Measurements from ENCODE around the gene EAF1. TPM values are rescaled to one million over a fixed set of nuclear protein-coding genes. Genes with fewer than 3 reads are reported as not detected.

Gene EAF1
- polyA plus RNA-seq, 1 donor (not counting 4 experiments of a cell fraction or from before 2014, with no cell fraction given): 13.7 TPM

DNA sequence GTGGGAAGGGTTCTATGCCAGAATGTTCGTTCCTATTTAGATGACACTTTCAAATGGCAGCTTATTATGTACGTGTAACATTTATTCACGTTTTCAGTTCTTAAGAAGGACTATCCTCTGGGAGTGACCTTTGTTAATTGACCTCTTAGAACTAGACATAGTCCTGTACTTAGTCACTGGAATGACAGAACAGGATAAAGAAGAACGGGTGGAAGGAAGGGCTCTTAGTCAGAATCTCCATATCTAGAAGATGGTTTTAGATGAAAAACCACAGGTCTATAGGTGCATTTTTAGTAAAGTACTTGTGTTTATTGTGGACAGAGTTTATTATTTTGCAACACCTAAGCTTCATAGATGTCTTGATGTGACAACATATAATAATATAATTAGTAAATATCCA, 6.5 kb upstream of the EAF1 start:
- dilution Hi-C loops (cut with MboI; ENCODE audit: extremely low pct_ligation_motif_present, low sequenced_read_pairs): no loop called here
- TF ChIP-seq CTCF (optimal IDR thresholded peaks at IDR 0.05 in 1 of 3, IDR thresholded peaks at IDR 0.05 in 1 of 3, conservative IDR thresholded peaks at IDR 0.05 in 1 of 3; ENCODE audit: extremely low read depth in 1 of 3, insufficient read depth in 2 of 3, low read length in 3 of 3) (no peak), EZH2 (IDR thresholded peaks at IDR 0.05; ENCODE audit: low read length) (no peak)
- H3K4me3 ChIP-seq (ENCODE audit: control insufficient read depth in 2 of 3, extremely low read depth in 1 of 3, insufficient read depth in 2 of 3, low read depth in 1 of 3, low read length in 3 of 3): no peak overlapping the region
- no peak overlapping the region for H3K9ac ChIP-seq (ENCODE audit: control insufficient read depth, extremely low read depth, insufficient read depth, low read length)
- H3K79me2 ChIP-seq (ENCODE audit: control insufficient read depth, insufficient read depth, low read length): peaks cover 2% of the 10 kb centered on the region
- FAIRE-seq (no peak), DNase-seq (ENCODE audit: low read depth, low spot score) (no peak)
- H3K27me3 ChIP-seq (ENCODE audit: control insufficient read depth, extremely low read depth, insufficient read depth, low read length): no peaks in the 10 kb centered on the region
- no peak overlapping the region for H2AFZ ChIP-seq (ENCODE audit: control insufficient read depth, low read length)
- H3K4me1 ChIP-seq (ENCODE audit: control insufficient read depth, extremely low read depth, insufficient read depth, low read length): no peaks in the 10 kb centered on the region
- no peaks in the 10 kb centered on the region for H3K9me1 ChIP-seq (ENCODE audit: control insufficient read depth, extremely low read depth, insufficient read depth, low read length)
- no peaks in the 10 kb centered on the region for H4K20me1 ChIP-seq (ENCODE audit: control insufficient read depth, extremely low read depth, insufficient read depth, low read length)
- H3K27ac ChIP-seq (ENCODE audit: control insufficient read depth, insufficient read depth, low read length): no peak overlapping the region
- peaks cover 5 to 18% of the 10 kb centered on the region in 2 experiments for H3K36me3 ChIP-seq (ENCODE audit: control insufficient read depth in 2 of 2, extremely low read depth in 1 of 2, insufficient read depth in 2 of 2, low read length in 2 of 2)
- no peak overlapping the region for H3K4me2 ChIP-seq (ENCODE audit: control insufficient read depth, extremely low read depth, insufficient read depth, low read depth, low read length)
- no peaks in the 10 kb centered on the region for H3K9me3 ChIP-seq (ENCODE audit: control insufficient read depth, low read depth, low read length)

- Histone ChIP-seq H3K36me3 (ENCODE audit: control insufficient read depth in 2 of 2, extremely low read depth in 1 of 2, insufficient read depth in 2 of 2, low read length in 2 of 2) (peaks cover 5 to 21% of the 10 kb centered on the region in 2 experiments), H3K9ac (ENCODE audit: control insufficient read depth, extremely low read depth, insufficient read depth, low read length) (peak overlapping the region; percentile 91), H3K4me2 (ENCODE audit: control insufficient read depth, extremely low read depth, insufficient read depth, low read depth, low read length) (peak overlapping the region; percentile 78), H2AFZ (ENCODE audit: control insufficient read depth, low read length) (peak overlapping the region; percentile 93), H3K4me3 (ENCODE audit: control insufficient read depth in 2 of 3, extremely low read depth in 1 of 3, insufficient read depth in 2 of 3, low read depth in 1 of 3, low read length in 3 of 3) (peak overlapping the region; percentile 83 to 97 (median 84)), H3K79me2 (ENCODE audit: control insufficient read depth, insufficient read depth, low read length) (peaks cover 54% of the 10 kb centered on the region), H3K27ac (ENCODE audit: control insufficient read depth, insufficient read depth, low read length) (peak overlapping the region; percentile 79), H4K20me1 (ENCODE audit: control insufficient read depth, extremely low read depth, insufficient read depth, low read length) (peaks cover 8% of the 10 kb centered on the region), H3K27me3 (ENCODE audit: control insufficient read depth, extremely low read depth, insufficient read depth, low read length) (no peaks in the 10 kb centered on the region), H3K4me1 (ENCODE audit: control insufficient read depth, extremely low read depth, insufficient read depth, low read length) (peaks cover 10% of the 10 kb centered on the region), H3K9me1 (ENCODE audit: control insufficient read depth, extremely low read depth, insufficient read depth, low read length) (peaks cover 6% of the 10 kb centered on the region), H3K9me3 (ENCODE audit: control insufficient read depth, low read depth, low read length) (no peaks in the 10 kb centered on the region)
- no peak for TF ChIP-seq EZH2 (IDR thresholded peaks at IDR 0.05; ENCODE audit: low read length)
- dilution Hi-C loops (cut with MboI; ENCODE audit: extremely low pct_ligation_motif_present, low sequenced_read_pairs): no loop called here
- FAIRE-seq (no peak), DNase-seq (ENCODE audit: low read depth, low spot score) (no peak)
These were observed 749 bp upstream of the EAF1 start for GRCh38 chr3:15426579-15427118.

GRCh38 chr3:15427981-15428380, 583 bp downstream of the EAF1 start:
- Histone ChIP-seq H4K20me1 (ENCODE audit: control insufficient read depth, extremely low read depth, insufficient read depth, low read length) (peaks cover 8% of the 10 kb centered on the region), H2AFZ (ENCODE audit: control insufficient read depth, low read length) (peak overlapping the region; percentile 93), H3K4me2 (ENCODE audit: control insufficient read depth, extremely low read depth, insufficient read depth, low read depth, low read length) (peak overlapping the region; percentile 93), H3K79me2 (ENCODE audit: control insufficient read depth, insufficient read depth, low read length) (peaks cover 57% of the 10 kb centered on the region), H3K27ac (ENCODE audit: control insufficient read depth, insufficient read depth, low read length) (peak overlapping the region; percentile 79), H3K9me3 (ENCODE audit: control insufficient read depth, low read depth, low read length) (no peaks in the 10 kb centered on the region), H3K9me1 (ENCODE audit: control insufficient read depth, extremely low read depth, insufficient read depth, low read length) (peaks cover 6% of the 10 kb centered on the region), H3K27me3 (ENCODE audit: control insufficient read depth, extremely low read depth, insufficient read depth, low read length) (no peaks in the 10 kb centered on the region), H3K4me1 (ENCODE audit: control insufficient read depth, extremely low read depth, insufficient read depth, low read length) (peaks cover 10% of the 10 kb centered on the region), H3K36me3 (ENCODE audit: control insufficient read depth in 2 of 2, extremely low read depth in 1 of 2, insufficient read depth in 2 of 2, low read length in 2 of 2) (peaks cover 8 to 25% of the 10 kb centered on the region in 2 experiments), H3K4me3 (ENCODE audit: control insufficient read depth in 2 of 3, extremely low read depth in 1 of 3, insufficient read depth in 2 of 3, low read depth in 1 of 3, low read length in 3 of 3) (peak overlapping the region; percentile 83 to 97 (median 84)), H3K9ac (ENCODE audit: control insufficient read depth, extremely low read depth, insufficient read depth, low read length) (peak overlapping the region; percentile 91)
- TF ChIP-seq CTCF (optimal IDR thresholded peaks at IDR 0.05 in 1 of 3, IDR thresholded peaks at IDR 0.05 in 1 of 3, conservative IDR thresholded peaks at IDR 0.05 in 1 of 3; ENCODE audit: extremely low read depth in 1 of 3, insufficient read depth in 2 of 3, low read length in 3 of 3) (no peak), EZH2 (IDR thresholded peaks at IDR 0.05; ENCODE audit: low read length) (no peak)
- dilution Hi-C loops (cut with MboI; ENCODE audit: extremely low pct_ligation_motif_present, low sequenced_read_pairs): no loop called here
- FAIRE-seq (no peak), DNase-seq (ENCODE audit: low read depth, low spot score) (no peak)
